GM18867 (cell line): ENCODE measurements around the gene FCRL5.
"Not testable (repeated sequence)": the region's sequence is repeated elsewhere in the genome, so short reads cannot be mapped to it uniquely, and the experiment has no call there.

Experiments
- ATAC-seq: cut with Tn5 transposase; IDR thresholded peaks from one replicate; pipeline ENCODE4 v1.9.1; 2021; ENCODE audit warnings: mild to moderate bottlenecking, moderate library complexity; ENCODE audit not compliant: unreplicated experiment

The FCRL5 gene

GRCh38 chr1:157551694-157552693 is at the start of gene FCRL5:
TSS of gene FCRL5 (minus strand) at chr1:157552515. CDS start at chr1:157552362, 153 bp downstream.
- ATAC-seq: peak; percentile 89

- ATAC-seq: no peak
These were observed 47.9 kb upstream of the FCRL5 start for GRCh38 chr1:157600236-157600635.

DNA sequence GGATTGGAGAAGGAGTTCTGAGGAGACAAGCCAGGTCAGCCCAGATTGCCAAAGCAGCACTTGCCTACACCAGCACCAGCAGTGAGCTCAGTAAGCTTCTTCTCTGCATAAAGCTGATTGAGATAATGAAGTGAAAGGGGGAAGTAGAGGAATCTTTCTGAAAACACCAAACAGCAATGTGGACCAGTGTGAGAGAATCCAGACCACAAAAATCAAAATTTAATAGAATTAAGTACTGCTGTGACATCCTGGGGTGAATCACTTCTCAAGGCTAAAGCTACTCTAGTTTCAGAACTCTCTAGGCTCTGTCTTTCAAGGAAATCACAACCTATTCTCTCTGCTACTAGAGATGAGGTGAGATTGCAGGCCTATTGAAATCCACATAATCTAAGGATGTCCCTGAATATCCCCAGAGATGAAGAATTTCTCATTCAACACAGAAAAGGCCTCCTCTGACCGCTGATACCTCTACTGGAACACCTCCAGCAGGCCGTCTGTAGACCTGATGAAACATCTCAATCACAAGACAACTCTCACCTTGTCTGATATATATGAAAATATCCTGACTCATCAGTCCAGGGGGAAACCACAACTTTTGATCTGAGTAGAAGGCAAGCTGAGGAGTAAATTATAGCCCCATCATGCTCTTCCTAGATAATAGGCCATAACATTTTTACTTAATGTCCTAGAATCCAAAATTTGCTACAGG is 45.8 kb upstream of the FCRL5 start, which contains the start of gene FCRL4:
Gene FCRL4 (minus strand): TSS at position 127 of the 709 bp plus-strand sequence. CDS start 141 bp downstream, outside the sequence.
- ATAC-seq: peak; percentile 62

- ATAC-seq: peak; percentile 53
These were observed 44.1 kb upstream of the FCRL5 start for GRCh38 chr1:157596384-157596783.

DNA sequence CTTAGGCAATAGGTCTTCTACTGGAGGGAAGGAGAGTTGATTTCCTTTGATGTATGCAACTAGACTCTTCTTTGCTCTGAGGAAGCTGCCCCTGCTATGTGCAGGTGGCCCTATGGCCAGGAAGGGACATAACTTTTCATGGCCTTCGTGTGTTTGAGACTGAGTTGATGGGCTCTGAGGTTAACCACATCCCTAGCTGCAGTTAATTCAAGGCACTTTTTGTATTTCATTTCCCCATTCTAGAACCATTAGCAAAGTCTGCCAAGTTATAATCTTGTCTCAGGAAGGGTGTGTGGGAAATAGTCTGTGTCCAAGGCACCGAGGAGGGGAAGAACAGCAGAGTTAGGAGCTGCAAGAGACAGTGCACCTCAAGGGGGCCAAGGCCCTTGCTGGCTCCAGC is 43.0 kb upstream of the FCRL5 start:
- ATAC-seq: peak; percentile 64

- no peak for ATAC-seq
These were observed 33.7 kb upstream of the FCRL5 start for GRCh38 chr1:157585984-157586383.

GRCh38 chr1:157584503-157584902 is 32.2 kb upstream of the FCRL5 start:
- no peak for ATAC-seq

DNA sequence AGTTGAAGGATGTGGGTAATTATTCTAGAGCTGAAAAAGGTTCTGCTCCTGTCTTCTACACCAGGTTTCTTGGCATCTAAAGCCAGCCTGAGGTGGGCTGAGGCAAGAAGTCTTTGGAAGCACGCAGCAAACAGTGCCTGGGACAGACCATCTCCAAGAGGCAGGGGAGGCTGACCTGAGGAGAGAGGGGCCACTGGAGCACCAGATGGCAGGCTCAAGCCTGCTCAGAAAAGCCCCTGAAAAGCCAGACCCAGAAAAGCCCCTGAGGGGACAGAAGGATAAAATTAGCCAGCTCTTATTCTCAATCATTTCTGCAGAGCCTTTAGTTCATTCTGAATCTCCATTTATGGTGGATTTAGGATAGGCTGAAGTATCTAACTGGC is 28.5 kb upstream of the FCRL5 start:
- ATAC-seq: no peak

DNA sequence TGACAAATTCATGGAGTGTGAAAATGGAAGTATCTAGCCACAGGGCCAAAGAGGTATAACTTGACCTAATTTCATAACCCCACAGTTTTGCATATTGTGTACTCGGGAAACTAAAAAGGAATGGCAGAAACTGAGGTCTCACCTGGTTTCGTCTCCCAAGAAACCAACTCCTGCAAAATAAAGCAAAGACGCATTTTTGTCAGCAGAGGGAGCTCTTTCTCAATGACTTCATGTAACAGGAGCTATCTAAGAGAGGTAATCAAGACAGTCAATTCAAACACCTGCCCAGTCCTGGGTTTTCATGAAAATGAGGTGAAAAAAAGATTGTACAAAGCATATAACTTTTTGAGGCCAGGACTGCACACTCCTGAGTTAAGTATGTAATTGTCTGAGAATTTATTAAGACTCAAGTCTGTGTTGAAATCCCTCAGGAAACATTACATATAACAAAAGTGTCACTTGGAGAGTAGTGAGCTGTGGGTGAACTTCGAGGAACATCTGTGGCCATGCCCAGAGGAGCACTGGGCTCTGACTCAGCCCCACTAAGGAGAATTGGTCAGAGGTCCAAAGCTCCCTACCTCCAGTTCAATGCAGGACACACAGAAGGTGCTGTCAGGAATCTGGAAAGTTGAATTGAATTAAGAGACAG is 28.0 kb upstream of the FCRL5 start:
- ATAC-seq: no peak

- no peak for ATAC-seq
These were observed 25.1 kb upstream of the FCRL5 start for GRCh38 chr1:157577420-157577819.

DNA sequence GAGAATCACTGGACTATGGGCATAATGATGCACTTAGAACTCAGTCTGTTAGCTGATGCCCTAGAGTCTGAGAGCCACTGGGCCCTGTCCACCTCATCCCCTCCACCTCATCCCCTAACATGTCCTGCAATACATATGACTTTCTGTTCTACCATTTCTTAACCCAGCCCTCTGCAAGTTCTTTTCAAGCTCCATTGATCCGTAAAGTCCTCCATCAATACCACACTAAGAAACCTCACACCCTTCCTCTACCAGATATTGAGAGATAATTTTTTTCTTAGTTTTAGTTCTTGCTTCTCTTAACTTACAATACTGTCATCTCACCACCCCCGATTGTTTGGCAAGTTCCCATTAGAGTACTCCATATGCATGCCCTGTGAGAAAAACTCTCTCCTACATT is 23.4 kb upstream of the FCRL5 start:
- peak; percentile 75 for ATAC-seq

GRCh38 chr1:157574836-157575235 is 22.5 kb upstream of the FCRL5 start:
- ATAC-seq: no peak

GRCh38 chr1:157566484-157567300 is 14.4 kb upstream of the FCRL5 start:
- peak; percentile 53 for ATAC-seq

DNA sequence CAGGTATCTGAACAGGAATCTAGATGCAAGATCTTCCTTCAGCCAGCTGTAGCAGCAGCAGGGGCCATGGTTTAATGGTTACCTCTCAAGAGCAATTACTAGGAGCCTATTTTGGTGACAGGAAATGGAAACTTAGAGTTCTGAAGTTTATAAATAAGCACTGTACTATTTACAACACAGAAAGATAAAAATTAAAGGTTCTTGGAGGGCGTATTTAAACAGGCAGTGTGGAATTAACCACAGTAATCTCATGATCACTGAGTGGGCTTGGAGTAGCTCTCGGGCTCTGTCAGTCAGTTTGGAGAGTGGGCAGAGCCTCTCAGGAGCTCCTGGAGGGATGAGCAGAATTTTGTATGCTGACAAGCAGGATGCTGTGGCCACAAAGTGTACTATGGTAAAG is 10.2 kb upstream of the FCRL5 start:
- ATAC-seq: peak; percentile 72

DNA sequence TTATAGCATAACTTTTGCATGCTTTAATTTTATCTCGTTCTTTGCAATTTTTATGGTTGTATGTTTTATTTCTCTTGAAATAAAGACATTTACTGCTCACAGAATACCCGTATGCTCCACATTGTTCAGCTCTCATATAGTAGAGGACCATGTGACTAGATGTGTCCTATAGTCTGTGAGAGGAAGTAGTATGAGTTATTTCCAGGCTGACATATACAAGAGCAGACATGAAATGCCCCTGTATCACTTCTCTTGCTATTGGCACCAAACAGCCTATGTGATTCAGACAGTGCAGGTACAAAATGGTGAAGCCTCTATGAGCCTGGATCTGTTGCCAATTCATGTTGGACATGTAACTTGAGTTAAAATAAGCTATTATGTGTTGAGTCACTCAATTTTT is 5.8 kb upstream of the FCRL5 start:
- no peak for ATAC-seq

GRCh38 chr1:157548081-157548480 is 4.2 kb downstream of the FCRL5 start:
- ATAC-seq: not testable (repeated sequence)

- ATAC-seq: no peak
These were observed 9.6 kb downstream of the FCRL5 start for GRCh38 chr1:157542676-157543075.

- no peak for ATAC-seq
These were observed 11.5 kb downstream of the FCRL5 start for GRCh38 chr1:157540852-157541251.

DNA sequence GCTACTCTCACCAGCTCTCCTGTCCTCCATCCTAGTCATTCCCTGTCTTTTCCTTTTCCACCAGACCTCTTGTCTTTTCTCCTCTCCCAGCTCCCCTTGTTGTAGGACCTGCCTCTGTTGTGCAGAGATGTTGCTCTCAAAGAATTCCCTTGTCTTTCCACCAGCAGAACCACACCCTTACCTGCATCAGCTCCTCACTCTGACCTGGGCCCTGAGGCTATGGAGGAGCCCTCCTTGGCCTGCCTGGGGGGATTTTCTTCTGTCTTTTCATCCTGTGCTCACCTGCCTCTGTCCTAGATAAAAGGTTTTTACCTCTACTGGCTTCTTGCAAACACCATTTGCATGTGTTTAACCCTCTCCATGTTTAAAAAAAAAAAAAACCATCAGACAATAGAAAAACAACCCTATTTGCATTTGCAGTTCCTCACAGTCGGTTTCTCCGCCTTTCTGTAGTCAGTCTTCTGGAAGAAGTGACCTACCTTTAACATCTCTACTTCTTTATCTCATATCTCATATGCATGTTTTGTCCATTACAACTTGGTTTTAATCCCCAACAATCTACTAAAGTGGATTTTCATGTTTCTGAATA is 12.1 kb downstream of the FCRL5 start:
- ATAC-seq: peak; percentile 45

- ATAC-seq: no peak
These were observed 12.7 kb downstream of the FCRL5 start for GRCh38 chr1:157539568-157539967.
